Fibroblast of lung (primary cell): ENCODE results near the gene COL27A1.

Source experiments
- CTCF ChIP-seq, 2 donors: IDR thresholded peaks in 1 of 2; conservative IDR thresholded peaks in 1 of 2; 1 replicate in 1 of 2; 2 replicates in 1 of 2; pipeline ENCODE4 v1.5.1; 2011 to 2012; ENCODE audit warnings: low read length in 2 of 2, control low read depth in 1 of 2, inconsistent platforms in 1 of 2, low read depth in 1 of 2, mild to moderate bottlenecking in 1 of 2
- EZH2 ChIP-seq: IDR thresholded peaks from 2 replicates; pipeline ENCODE4 v1.5.1; 2012; ENCODE audit warnings: low read length, control low read depth, mild to moderate bottlenecking; ENCODE audit errors: missing control alignments

GRCh38 chr9:114345493-114346065 lies 190.2 kb downstream of the COL27A1 start:
- TF ChIP-seq CTCF (conservative IDR thresholded peaks at IDR 0.05 in 1 of 2, IDR thresholded peaks at IDR 0.05 in 1 of 2; ENCODE audit: low read depth in 1 of 2, low read length in 2 of 2) (no peak), EZH2 (no peak)
